Breast epithelium (tissue), 4 donors: Measurements from ENCODE around the gene PIK3CA. TPM values are rescaled to one million over a fixed set of nuclear protein-coding genes. Genes with fewer than 3 reads are reported as not detected.

Source experiments
- DNase-seq, 2 donors: peaks; one replicate each; pipeline ENCODE4 v3.0.0-alpha.2; 2019; ENCODE audit warnings: low spot score in 2 of 2
- H3K27ac ChIP-seq, 2 donors: fragments of 200-600 bp; sonication (generic) in 1 of 2; one replicate each; pipeline ENCODE4 v1.5.1; 2016 to 2019; ENCODE audit warnings: mild to moderate bottlenecking in 1 of 2
- H3K27me3 ChIP-seq, 2 donors: fragments of 200-600 bp; sonication (generic) in 1 of 2; one replicate each; pipeline versions ENCODE4 v1.5.1 to v1.6.0; 2017 to 2019; ENCODE audit warnings: control low read depth in 1 of 2, mild to moderate bottlenecking in 1 of 2
- H3K36me3 ChIP-seq: fragments of 200-600 bp; one replicate; pipeline ENCODE4 v1.5.1; 2019
- H3K4me1 ChIP-seq, 2 donors: fragments of 200-600 bp; sonication (generic); one replicate each; pipeline ENCODE4 v1.5.1; 2016 to 2019; ENCODE audit warnings: control low read depth in 1 of 2
- H3K4me3 ChIP-seq, 3 donors: fragments of 200-600 bp; sonication (generic); 1 replicate in 2 of 3; 2 replicates in 1 of 3; pipeline ENCODE4 v1.5.1; 2016 to 2019; ENCODE audit warnings: mild to moderate bottlenecking in 3 of 3, moderate library complexity in 2 of 3
- H3K9me3 ChIP-seq, 2 donors: fragments of 200-600 bp; sonication (generic) in 1 of 2; one replicate each; pipeline ENCODE4 v1.5.1; 2016 to 2019; ENCODE audit warnings: control low read depth in 1 of 2
- POLR2A ChIP-seq: fragments of 450-650 bp; IDR thresholded peaks from one replicate; pipeline ENCODE4 v1.6.1; 2016; ENCODE audit warnings: antibody characterized with exemption, mild to moderate bottlenecking, moderate library complexity
- POLR2AphosphoS5 ChIP-seq, 3 donors: sonication (generic); formaldehyde crosslinking; IDR thresholded peaks; one replicate each; pipeline ENCODE4 v1.6.1; 2017; ENCODE audit warnings: antibody characterized with exemption in 3 of 3
- intact Hi-C: fragments of 100-400 bp; cut with DNase I; formaldehyde crosslinking; loops from one replicate; pipeline ENCODE4 v1.15.1; 2023; ENCODE audit warnings: low total_unique reads
- total RNA-seq, 3 donors: library from RNA; depleted of rRNA; stranded (reverse); fragments of >200 nt; gene quantifications; one replicate each; pipeline ENCODE4 v1.1.0, GENCODE V29; 2016
- TF ChIP-seq, protein P1 (sequence below), 3 donors: fragments of 450-650 bp; IDR thresholded peaks; one replicate each; pipeline ENCODE4 v1.5.1; 2016 to 2017; ENCODE audit warnings: antibody characterized with exemption in 3 of 3, mild to moderate bottlenecking in 3 of 3, moderate library complexity in 3 of 3

PIK3CA gene
- total RNA-seq, 3 donors from 2014 or later, result 34.1 to 43.0 (median 38.4) TPM

- H3K4me3 ChIP-seq, result no peak overlapping the region
- intact Hi-C loops, result no loop called here
- no peaks in the 10 kb centered on the region for H3K27me3 ChIP-seq
- H3K4me1 ChIP-seq, result peaks cover 0 to 4% of the 10 kb centered on the region in 2 donors
- no peaks in the 10 kb centered on the region for H3K36me3 ChIP-seq
- TF ChIP-seq POLR2A, result no peak
- TF ChIP-seq, protein P1, sequence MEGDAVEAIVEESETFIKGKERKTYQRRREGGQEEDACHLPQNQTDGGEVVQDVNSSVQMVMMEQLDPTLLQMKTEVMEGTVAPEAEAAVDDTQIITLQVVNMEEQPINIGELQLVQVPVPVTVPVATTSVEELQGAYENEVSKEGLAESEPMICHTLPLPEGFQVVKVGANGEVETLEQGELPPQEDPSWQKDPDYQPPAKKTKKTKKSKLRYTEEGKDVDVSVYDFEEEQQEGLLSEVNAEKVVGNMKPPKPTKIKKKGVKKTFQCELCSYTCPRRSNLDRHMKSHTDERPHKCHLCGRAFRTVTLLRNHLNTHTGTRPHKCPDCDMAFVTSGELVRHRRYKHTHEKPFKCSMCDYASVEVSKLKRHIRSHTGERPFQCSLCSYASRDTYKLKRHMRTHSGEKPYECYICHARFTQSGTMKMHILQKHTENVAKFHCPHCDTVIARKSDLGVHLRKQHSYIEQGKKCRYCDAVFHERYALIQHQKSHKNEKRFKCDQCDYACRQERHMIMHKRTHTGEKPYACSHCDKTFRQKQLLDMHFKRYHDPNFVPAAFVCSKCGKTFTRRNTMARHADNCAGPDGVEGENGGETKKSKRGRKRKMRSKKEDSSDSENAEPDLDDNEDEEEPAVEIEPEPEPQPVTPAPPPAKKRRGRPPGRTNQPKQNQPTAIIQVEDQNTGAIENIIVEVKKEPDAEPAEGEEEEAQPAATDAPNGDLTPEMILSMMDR (IDR thresholded peaks at IDR 0.05), result no peak
- no peak for TF ChIP-seq POLR2AphosphoS5 (IDR thresholded peaks at IDR 0.05)
- no peaks in the 10 kb centered on the region for H3K9me3 ChIP-seq
- H3K27ac ChIP-seq, result peak overlapping the region in 1 of 2 donors; percentile 19
- DNase-seq, result no peak
These were observed 36.7 kb downstream of the PIK3CA start for GRCh38 chr3:179184826-179185225.

DNA sequence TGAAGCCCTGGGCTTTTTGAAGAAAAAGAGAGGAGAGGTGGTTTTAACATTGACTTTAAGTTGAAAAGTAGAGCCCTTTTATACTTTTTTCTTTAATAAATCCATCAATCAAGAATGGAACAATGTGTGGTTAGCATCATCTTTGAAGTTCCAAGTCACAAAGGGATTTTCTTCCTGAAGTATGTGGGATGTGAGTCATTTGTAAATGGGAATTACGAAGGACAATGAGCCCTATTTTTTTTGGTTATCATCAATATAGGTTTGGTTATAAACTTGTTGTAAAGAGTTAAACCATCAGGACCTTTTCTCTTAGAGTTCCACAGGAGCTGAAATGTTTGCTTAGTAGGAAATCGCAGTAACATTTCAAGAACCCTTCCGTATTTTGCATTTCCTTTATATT, 38.3 kb downstream of the PIK3CA start:
- Histone ChIP-seq H3K4me1 (peaks cover 0 to 10% of the 10 kb centered on the region in 2 donors), H3K4me3 (no peak overlapping the region), H3K27ac (peak overlapping the region in 1 of 2 donors; percentile 37), H3K9me3 (no peaks in the 10 kb centered on the region), H3K36me3 (no peaks in the 10 kb centered on the region), H3K27me3 (no peaks in the 10 kb centered on the region)
- intact Hi-C loops, result no loop called here
- TF ChIP-seq, protein P1 (IDR thresholded peaks at IDR 0.05), result no peak
- TF ChIP-seq POLR2A (no peak), POLR2AphosphoS5 (IDR thresholded peaks at IDR 0.05) (no peak)
- no peak for DNase-seq

DNA sequence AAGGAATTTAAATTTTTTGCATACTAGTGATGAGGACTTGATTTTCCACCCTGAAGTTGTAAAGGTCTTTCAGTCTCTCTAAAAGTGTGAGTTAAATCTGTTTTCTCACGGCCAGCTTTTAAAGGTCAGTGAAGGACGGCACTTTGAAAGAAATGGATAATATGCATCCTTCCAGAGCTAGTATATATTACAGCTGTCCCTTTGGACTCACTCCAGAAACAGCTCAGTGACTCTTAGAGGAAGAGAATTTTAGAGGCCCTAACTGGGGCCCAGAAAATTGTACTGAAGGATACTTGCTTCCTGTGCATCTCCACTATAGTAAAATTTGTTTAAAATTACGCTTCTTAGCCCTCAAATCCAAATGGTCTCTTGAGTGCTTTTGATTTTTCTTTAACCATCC, 41.6 kb downstream of the PIK3CA start:
- peaks cover 0 to 6% of the 10 kb centered on the region in 2 donors for H3K4me1 ChIP-seq
- no peaks in the 10 kb centered on the region for H3K9me3 ChIP-seq
- H3K27ac ChIP-seq, result no peak overlapping the region
- DNase-seq, result no peak
- H3K36me3 ChIP-seq, result no peaks in the 10 kb centered on the region
- intact Hi-C loops, result no loop called here
- H3K4me3 ChIP-seq, result no peak overlapping the region
- H3K27me3 ChIP-seq, result no peaks in the 10 kb centered on the region
- TF ChIP-seq POLR2A (no peak), POLR2AphosphoS5 (IDR thresholded peaks at IDR 0.05) (no peak)
- TF ChIP-seq, protein P1 (IDR thresholded peaks at IDR 0.05), result no peak

DNA sequence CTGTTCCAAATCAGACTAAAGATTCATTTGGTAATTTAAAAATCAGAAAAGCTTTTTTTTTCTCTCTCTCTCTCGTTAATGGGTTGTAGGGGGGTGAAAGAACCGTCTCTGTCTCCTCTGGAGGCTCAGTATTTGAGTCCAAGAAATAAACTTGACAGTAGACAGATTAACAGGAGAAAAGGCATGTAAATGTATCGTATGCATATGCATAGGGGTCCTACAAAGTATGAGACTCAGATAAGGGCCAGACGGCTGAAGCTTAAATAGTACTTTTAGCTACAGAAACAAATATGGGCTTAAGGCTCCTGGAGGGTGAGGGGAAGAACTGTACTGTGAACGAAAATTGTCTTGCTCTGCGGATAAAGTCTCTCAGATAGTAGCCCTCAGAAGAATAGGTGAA, 42.4 kb downstream of the PIK3CA start:
- TF ChIP-seq POLR2AphosphoS5 (IDR thresholded peaks at IDR 0.05), result no peak
- no peak for TF ChIP-seq POLR2A
- TF ChIP-seq, protein P1 (IDR thresholded peaks at IDR 0.05), result no peak
- Histone ChIP-seq H3K4me3 (no peak overlapping the region), H3K4me1 (peaks cover 0 to 6% of the 10 kb centered on the region in 2 donors), H3K27me3 (no peaks in the 10 kb centered on the region), H3K9me3 (no peaks in the 10 kb centered on the region), H3K27ac (no peak overlapping the region), H3K36me3 (no peaks in the 10 kb centered on the region)
- no peak for DNase-seq
- intact Hi-C loops, result no loop called here

- TF ChIP-seq, protein P1 (IDR thresholded peaks at IDR 0.05), result no peak
- TF ChIP-seq POLR2AphosphoS5 (IDR thresholded peaks at IDR 0.05), result no peak
- no peak for TF ChIP-seq POLR2A
- intact Hi-C loops, result no loop called here
- Histone ChIP-seq H3K4me1 (peaks cover 0 to 6% of the 10 kb centered on the region in 2 donors), H3K27me3 (no peaks in the 10 kb centered on the region), H3K4me3 (no peak overlapping the region), H3K36me3 (no peaks in the 10 kb centered on the region), H3K9me3 (no peaks in the 10 kb centered on the region), H3K27ac (no peak overlapping the region)
- no peak for DNase-seq
These were observed 44.4 kb downstream of the PIK3CA start for GRCh38 chr3:179192542-179192941.
